Neural cell (in vitro differentiated cells): ENCODE measurements around the gene AFF3.

ENCODE experiments used
- TAF1 ChIP-seq: IDR thresholded peaks from 2 replicates; pipeline ENCODE4 v1.6.1; 2012; ENCODE audit warnings: low read depth
- TF ChIP-seq, protein P1 (sequence below): fragments of 450-650 bp; IDR thresholded peaks from 2 replicates; pipeline ENCODE4 v1.5.1; 2014; ENCODE audit warnings: antibody characterized with exemption, mild to moderate bottlenecking, moderate library complexity; ENCODE audit not compliant: poor library complexity, severe bottlenecking

- TF ChIP-seq, protein P1, sequence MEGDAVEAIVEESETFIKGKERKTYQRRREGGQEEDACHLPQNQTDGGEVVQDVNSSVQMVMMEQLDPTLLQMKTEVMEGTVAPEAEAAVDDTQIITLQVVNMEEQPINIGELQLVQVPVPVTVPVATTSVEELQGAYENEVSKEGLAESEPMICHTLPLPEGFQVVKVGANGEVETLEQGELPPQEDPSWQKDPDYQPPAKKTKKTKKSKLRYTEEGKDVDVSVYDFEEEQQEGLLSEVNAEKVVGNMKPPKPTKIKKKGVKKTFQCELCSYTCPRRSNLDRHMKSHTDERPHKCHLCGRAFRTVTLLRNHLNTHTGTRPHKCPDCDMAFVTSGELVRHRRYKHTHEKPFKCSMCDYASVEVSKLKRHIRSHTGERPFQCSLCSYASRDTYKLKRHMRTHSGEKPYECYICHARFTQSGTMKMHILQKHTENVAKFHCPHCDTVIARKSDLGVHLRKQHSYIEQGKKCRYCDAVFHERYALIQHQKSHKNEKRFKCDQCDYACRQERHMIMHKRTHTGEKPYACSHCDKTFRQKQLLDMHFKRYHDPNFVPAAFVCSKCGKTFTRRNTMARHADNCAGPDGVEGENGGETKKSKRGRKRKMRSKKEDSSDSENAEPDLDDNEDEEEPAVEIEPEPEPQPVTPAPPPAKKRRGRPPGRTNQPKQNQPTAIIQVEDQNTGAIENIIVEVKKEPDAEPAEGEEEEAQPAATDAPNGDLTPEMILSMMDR, result no peak
- TF ChIP-seq TAF1, result no peak
Observed at GRCh38 chr2:99537910-99538485, 604.4 kb downstream of the AFF3 start.
